KOPT-K1 (cell line): ENCODE measurements around the gene FANCC.

ENCODE experiments used
- H3K27ac ChIP-seq: fragments of 200-600 bp; sonication (generic); 2 replicates; pipeline ENCODE4 v1.5.1; 2016; ENCODE audit warnings: antibody characterized with exemption, mild to moderate bottlenecking, low read depth, low read length; ENCODE audit not compliant: poor library complexity, severe bottlenecking
- H3K36me3 ChIP-seq: fragments of 200-600 bp; sonication (generic); 2 replicates; pipeline ENCODE4 v1.5.1; 2017; ENCODE audit warnings: antibody characterized with exemption, mild to moderate bottlenecking, low read length, moderate library complexity; ENCODE audit not compliant: insufficient read depth
- H3K9me3 ChIP-seq: fragments of 200-600 bp; sonication (generic); 2 replicates; pipeline ENCODE4 v1.5.1; 2017; ENCODE audit warnings: antibody characterized with exemption, low read length, mild to moderate bottlenecking; ENCODE audit not compliant: insufficient read depth, poor library complexity, severe bottlenecking

FANCC gene

DNA sequence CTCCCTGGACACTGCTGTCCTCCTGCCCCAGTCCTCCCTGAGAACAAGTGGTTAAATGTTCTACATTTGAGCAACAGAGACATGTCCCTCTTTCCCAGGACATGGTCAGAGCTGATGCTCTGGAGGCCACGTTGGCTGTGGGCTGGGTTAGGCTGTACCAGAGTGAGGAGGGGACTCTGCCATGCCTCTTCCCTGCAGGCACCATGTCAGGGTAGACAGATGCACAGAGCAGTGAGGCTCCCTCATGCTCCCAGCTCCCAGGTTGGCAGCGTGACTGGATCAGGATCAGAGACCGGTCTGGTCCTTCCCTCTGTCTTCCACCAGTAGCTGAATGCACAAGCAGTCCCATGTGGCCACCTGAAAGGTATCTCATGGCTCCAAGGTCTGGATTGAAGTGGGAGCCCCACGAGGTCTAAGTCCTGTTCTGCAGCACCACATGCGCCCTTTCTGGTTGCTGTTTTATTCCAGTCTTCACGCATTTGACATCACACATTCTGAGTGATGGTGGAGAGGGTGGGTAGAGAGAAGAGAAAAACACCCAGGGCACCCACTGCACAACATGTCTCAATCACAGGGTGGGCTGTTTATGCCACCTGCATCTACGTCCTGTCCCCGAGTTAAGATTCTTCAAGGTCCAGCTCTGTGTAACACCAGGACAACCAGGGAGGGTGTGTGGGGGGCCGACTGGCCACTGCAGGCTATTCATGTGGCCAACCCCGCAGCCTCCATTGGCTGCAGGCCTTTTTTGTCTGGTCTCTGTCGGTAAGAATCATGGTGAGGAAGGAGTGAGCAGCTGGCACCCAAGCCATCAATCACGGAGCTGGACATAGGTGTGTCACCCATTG, 204.9 kb downstream of the FANCC start:
- Histone ChIP-seq H3K36me3 (peaks cover 19% of the 10 kb centered on the region; the same call in 1 of the 2 replicates), H3K27ac (no peak overlapping the region), H3K9me3 (no peaks in the 10 kb centered on the region)

DNA sequence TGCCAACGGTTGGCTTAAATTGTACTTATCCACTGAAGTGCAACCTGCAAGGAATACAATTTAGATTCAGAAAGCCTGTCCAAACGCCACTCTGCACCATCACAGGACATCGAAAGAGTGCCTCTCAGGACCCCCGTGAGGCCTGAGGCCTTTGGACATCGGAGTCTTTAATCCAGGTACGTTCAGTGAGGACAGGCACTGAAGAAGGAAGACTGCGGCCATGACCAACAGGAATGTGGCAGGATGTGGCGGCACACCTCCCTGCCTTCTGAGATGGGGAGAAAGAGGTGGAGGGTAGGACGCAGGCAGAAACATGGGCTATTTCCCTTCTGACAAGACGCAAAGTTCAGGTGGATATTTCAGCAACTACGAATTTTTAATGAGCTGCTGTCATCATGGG, 205.8 kb downstream of the FANCC start:
- no peaks in the 10 kb centered on the region for H3K9me3 ChIP-seq
- peaks cover 26% of the 10 kb centered on the region; the same call in 1 of the 2 replicates for H3K36me3 ChIP-seq
- H3K27ac ChIP-seq = no peak overlapping the region

DNA sequence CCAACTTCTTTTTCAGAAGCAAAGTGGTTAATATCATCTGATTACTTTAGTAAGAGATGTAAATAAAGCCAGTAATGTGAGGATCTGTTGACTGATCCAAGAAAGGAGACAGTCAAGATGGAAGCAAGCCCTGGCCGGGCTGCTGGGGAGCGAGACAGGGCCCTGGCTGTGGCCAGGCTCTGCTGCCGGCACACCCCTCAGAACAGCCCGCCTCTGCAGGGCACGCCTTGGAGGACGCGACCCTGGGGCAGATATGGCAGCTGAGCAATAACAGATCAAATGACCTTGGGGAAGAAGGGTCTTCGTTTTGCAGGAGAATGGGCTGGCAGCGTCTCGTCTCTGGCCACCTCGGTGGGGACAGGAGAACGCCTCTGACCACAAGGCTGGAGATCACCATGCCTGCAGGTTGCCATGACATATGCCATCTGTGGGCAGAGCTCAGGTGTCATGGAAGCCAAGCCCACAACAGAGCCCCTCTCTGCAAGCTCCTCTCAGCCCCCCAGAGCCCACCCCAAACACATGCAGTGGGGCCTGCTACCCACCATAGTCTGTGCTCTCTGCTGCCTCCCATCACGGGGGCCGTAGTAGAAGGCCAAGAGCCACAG, 206.5 kb downstream of the FANCC start:
- H3K36me3 ChIP-seq = peaks cover 32% of the 10 kb centered on the region; the same call in 1 of the 2 replicates
- no peaks in the 10 kb centered on the region for H3K9me3 ChIP-seq
- no peak overlapping the region for H3K27ac ChIP-seq

DNA sequence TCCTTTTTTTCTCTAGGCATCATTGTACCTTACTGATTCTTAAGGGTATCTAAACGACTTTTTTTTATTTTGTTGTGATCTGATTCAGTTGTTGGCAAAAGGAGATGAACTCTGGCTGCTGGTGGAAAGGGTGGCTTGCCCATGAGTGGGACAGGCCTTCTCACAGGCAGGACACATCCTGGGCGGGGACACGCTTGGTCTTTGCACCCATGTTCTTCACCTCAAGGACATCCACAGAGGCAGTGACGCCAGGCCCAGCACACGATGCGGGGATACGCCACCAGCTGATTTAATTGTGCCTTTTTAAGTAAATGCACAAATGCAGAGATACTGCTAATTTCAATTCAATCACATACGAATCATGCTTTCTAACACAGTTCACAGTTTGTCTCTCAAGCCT, 208.1 kb downstream of the FANCC start:
- H3K9me3 ChIP-seq = no peaks in the 10 kb centered on the region
- no peak overlapping the region for H3K27ac ChIP-seq
- peaks cover 43% of the 10 kb centered on the region for H3K36me3 ChIP-seq

DNA sequence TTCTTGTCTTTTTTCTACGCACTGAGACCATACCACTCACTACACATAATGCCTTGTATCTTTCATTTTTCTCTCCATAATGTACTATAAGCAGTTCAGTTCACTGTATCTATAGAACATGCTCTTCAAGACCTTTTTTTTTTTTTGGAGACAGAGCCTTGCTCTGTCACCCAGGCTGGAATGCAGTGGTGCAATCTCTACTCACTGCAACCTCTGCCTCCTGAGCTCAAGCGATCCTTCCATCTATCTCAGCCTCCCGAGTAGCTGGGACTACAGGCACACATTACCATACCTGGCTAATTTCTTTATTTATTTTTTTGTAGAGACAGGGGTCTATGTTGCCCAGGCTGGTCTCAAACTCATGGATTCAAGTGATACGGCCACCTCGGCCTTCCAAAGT, 208.7 kb downstream of the FANCC start:
- no peaks in the 10 kb centered on the region for H3K9me3 ChIP-seq
- H3K36me3 ChIP-seq = peaks cover 43% of the 10 kb centered on the region
- H3K27ac ChIP-seq = no peak overlapping the region

DNA sequence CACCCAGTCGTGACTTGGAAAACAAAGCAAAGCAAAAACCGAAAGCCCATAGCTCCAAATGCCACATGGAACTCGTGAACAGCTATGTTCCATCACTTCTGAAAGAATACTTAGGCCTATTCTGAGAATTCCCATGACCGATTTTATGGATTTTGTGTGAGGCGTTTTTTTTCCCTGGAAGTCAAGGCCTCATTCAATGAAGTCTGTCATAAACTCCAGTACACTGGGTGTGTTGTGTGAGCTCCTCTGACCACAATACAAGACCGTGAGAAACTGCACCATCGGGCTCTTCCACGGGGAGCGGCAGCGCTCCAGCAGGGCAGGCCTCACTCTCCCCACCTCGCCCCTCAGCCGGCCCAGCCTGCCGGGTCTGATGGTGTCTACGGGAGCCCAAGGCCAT, 209.5 kb downstream of the FANCC start:
- Histone ChIP-seq H3K36me3 (peaks cover 41% of the 10 kb centered on the region), H3K9me3 (no peaks in the 10 kb centered on the region), H3K27ac (no peak overlapping the region)

DNA sequence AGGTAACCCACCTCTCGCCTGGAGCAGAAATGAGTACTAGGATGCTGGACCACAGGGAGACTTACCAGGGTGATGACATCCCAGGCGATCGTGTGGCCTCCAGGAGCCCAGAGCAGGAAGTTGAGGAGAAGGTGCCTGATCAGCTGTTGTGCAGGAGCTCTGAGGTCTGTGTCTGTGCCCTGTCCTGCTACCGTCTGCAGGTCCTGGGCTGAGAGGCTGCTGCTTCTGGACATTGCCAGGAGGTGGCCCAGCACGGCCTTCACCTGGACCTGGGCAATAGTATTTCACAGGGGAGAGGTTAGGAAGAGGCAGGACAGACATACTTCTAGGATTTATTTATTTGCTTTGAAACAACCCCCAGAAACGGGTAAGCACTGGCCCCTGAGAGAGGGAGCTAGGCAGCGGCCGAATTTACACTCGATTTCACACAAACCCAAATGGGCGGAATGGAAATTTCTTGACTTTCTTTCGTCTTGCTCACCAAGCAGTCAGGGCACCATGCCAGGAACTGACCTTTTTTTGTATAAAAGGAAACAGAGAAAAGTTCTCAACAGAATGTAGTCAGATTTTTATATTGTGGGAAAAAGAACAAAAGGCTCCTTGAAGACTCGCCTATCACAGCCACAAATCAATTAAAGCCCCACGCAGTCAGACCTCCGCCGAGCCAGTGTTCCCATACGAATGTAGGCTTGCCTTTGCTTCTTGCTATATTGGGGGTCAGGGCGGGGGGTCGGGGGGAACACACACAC, 210.3 kb downstream of the FANCC start:
- H3K27ac ChIP-seq = no peak overlapping the region
- H3K36me3 ChIP-seq = peaks cover 33% of the 10 kb centered on the region

DNA sequence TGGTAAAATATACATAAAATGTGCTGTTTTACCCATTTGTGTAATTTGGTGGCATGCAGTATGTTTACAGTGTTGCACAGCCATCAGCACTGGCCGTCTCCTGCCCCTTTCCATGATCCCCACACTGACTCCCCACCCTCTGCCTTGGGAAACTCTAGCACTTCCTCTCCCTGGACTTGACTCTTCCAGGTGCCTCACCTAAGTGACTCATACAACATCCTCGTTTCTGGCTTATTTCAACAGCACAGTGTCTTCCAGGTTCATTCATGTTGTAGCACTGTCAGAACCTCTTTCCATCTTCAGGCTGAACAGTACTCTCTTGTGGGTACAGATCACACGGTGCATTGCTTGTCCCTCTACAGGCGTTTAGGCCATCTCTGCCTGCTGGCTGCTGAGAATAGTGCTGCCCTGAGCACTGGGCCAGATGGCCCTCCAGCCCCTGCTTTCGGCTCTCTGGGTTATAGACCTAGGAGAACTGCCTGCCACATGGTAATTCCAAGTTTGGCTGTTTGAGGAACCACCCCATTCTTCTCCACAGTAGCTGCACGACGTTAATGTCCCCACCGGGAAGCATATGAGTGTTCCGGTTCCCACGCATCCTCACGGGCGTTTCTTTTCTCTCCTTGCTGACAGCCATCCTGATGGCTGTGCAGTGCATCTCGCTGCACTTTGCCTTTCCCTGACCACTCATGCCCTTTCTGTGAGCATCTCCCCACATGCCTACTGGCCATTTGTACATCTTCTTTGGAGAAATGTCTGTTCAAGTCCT, 211.8 kb downstream of the FANCC start:
- Histone ChIP-seq H3K27ac (no peak overlapping the region), H3K9me3 (no peaks in the 10 kb centered on the region), H3K36me3 (peaks cover 25% of the 10 kb centered on the region)

More for the DNA sequence above, 210.3 kb downstream of the FANCC start:
- no peaks in the 10 kb centered on the region for H3K9me3 ChIP-seq

DNA sequence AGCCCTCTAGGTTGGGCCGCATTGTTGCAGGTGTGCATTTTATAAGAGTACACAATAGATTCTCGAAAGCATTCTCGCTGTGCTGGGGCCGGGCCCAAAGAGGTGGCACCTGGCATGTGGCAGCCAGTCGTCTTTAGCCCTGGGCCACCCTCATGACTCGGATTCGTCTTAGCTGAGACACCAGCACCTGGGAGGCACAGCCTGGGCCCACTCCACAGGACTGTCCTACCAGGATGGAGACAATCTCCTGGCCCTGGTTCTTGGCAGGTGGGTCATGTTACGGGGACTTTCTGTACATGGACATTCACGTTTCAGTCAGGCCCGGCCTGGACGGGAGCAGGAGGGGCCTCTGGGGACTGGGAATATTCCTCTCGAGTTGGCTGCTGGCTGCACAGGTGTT, 212.5 kb downstream of the FANCC start:
- no peak overlapping the region for H3K27ac ChIP-seq
- H3K36me3 ChIP-seq = peaks cover 32% of the 10 kb centered on the region
- no peaks in the 10 kb centered on the region for H3K9me3 ChIP-seq

DNA sequence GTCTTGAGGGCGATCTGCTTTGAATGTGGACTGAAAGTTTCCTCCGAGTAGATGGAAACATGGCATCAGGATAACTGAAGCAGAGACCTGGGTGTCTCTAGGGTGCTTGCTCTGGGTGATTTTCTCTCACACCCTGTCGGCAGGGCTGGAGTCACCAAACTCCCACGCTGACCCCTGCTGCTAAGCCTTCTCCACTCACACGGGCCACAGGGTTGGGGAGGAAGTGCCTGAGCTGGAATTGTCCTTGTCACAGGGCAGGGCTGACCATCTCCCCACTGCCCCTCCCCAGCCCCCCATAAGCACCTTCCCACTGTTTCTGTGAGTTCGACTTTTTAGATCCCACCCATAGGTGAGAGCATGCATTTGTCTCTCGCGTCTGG, 212.9 kb downstream of the FANCC start:
- Histone ChIP-seq H3K36me3 (peaks cover 36% of the 10 kb centered on the region), H3K27ac (no peak overlapping the region), H3K9me3 (no peaks in the 10 kb centered on the region)

DNA sequence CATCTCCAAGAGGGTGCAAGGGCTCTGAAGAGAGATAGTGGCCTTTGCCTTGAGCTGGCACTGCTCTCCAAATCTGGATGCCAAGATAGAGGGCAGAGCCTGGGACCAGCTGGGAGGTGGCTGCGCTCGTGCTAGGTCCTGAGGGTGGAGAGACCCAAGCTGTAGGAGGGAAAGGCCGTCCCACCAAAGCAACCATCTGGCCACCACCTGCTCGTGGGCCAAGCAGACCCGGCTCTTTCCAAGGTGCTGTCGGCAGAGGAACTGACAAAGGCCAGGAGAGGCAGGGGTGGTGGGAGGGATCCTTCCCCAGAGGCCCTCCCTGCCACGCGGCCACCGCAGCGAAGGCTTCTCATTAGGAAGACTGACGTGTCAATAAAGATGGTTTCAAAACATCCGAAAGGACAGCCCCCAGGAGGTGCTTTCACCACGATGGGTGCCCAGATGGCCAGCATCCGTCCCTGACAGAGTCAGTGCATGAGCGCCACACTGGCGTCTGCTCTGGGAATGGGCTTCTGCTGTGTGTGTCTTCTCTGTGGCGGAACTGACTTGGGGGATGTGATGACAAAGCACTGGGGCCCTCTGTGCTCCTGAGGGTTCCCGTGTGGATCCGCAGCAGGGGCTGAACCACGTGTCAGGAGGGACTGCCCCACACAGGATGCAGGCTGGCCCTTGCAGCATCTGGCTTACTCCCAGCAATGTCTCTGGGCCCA, 213.5 kb downstream of the FANCC start:
- Histone ChIP-seq H3K36me3 (peaks cover 36% of the 10 kb centered on the region), H3K27ac (no peak overlapping the region), H3K9me3 (no peaks in the 10 kb centered on the region)

DNA sequence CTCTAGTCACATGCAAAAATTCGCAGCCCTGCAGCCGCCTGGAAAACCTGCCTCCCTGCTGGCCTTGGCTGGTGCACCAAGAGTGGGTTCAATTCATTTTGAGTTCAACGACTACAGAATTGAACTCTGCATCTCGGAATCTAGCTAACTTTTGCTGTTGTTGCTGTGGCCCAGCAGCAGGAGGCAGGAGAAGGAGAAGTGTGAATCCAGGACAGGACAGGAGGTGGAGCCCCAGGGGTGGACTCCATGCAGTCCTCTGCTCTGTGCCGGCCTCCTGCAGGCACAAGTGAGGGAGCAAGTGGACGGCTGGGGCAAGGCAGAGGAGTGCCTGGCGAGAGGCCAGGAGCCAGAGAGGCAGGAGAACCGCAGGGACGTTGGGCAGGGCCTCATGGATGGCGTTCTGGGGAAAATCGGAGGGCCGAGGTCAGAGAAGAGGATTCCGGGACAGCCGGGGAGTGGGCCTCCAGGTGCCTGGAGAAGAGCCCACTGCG, 214.2 kb downstream of the FANCC start:
- H3K9me3 ChIP-seq = no peaks in the 10 kb centered on the region
- peaks cover 36% of the 10 kb centered on the region for H3K36me3 ChIP-seq
- H3K27ac ChIP-seq = no peak overlapping the region

DNA sequence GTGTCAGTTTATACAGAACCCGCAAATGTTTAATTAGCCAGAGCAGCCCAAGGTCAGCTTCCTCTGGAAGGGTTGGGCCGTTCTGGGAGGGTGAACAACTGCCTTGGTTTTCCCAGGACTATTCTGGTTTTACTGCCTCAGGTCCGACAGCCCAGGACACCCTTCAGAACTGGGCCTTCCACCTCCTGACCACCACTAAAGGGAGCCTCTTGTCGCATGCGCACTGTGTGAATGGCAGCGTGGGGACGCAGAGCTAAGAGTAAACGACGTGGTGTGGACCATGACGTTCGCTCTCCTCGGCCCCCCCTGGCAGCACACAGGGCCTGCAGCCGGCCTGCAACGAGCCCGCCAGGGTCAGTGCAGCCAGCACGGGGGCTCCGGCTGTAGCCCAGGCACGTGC, 214.9 kb downstream of the FANCC start:
- Histone ChIP-seq H3K9me3 (no peaks in the 10 kb centered on the region), H3K36me3 (peaks cover 36% of the 10 kb centered on the region), H3K27ac (no peak overlapping the region)

DNA sequence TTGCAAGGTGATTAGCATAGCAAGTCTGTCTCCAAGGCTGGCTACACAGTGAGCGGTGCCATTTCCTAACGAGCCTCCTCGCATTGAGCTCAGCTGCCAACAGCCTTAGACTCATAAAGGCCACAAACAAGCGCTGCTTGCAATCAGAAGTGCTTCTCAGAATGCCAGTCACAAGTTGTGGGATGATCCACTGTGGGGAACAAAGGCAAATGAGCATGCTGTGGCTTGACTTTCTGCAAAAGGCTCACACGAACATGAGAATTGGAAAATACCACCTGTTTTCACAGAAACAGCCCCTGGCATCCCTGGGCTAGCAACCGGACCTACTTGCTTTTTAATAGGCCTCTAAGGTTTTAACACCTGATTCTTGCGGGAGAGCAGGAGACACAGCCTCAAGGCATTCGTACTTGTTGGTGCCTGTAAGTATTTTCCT, 215.5 kb downstream of the FANCC start:
- H3K27ac ChIP-seq = no peak overlapping the region
- H3K36me3 ChIP-seq = peaks cover 33% of the 10 kb centered on the region
- H3K9me3 ChIP-seq = no peaks in the 10 kb centered on the region
